Stimulated activated CD8-positive, alpha-beta memory T cell treated with anti-CD3 and anti-CD28 coated beads, Interleukin-15, amount 100 ng/mL, for 4 hours (primary cell): Measurements from ENCODE around the gene IGLL5.
"Not testable (repeated sequence)": the region's sequence is repeated elsewhere in the genome, so short reads cannot be mapped to it uniquely, and the experiment has no call there.

Experiments
- DNase-seq, 2 donors: peaks; one replicate each; pipeline ENCODE4 v3.0.0-alpha.2; 2020; ENCODE audit warnings: low read depth in 2 of 2

Gene IGLL5

DNA sequence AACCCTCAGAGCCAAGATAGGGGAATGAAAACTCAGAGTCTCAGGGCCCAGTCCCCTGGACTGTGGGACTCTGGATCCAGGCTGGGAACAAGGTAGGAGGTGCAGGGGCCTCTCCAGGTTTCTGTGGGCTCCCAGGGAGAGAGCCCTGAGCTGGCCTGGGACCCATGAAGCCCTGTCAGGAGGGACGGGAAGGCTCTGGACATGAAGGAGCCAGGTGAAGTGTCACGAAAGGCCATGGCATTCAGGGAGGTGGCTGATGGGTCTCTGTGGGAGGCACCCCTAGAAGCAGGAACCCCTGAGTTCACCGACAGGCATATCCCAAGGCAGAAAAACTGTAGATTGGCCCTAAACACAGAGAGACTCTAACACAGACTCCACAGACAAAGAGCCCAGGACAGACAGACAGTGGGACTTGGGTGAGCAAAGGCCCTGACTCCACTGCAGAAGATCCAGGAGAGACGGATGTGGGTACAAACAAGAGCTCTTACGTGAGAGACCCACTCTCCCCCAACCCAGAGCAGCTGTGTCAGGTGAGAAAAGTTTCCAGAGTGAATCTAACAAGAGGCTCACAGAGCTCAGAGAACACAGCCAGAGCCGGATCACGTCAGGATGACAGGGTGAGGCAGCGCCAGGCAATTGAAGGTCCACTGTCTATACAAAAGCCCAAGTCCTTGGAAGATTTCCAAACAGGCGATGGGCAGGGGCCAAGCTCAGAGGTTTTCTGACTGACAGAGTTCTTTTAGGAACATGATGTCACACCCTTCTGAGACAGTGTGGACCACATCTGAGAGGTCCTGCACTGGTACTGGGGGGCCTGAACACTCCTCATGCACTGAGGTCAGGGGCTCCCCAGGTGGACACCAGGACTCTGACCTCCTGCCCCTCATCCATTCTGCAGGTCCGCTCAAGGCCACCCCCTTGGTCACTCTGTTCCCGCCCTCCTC is 27.4 kb downstream of the IGLL5 start:
- no peak for DNase-seq

DNA sequence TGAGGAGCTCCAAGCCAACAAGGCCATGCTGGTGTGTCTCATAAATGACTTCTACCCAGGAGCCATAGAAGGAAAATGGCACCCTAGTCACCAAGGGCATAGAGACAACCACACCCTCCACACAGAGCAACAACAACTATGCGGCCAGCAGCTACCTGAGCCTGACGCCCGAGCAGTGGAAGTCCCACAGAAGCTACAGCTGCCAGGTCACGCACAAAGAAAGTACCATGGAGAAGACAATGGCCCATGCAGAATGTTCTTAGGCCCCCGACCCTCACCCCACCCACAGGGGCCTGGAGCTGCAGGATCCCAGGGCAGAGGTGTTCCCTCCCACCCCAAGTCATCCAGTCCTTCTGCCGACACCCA is 28.0 kb downstream of the IGLL5 start:
- no peak for DNase-seq

DNA sequence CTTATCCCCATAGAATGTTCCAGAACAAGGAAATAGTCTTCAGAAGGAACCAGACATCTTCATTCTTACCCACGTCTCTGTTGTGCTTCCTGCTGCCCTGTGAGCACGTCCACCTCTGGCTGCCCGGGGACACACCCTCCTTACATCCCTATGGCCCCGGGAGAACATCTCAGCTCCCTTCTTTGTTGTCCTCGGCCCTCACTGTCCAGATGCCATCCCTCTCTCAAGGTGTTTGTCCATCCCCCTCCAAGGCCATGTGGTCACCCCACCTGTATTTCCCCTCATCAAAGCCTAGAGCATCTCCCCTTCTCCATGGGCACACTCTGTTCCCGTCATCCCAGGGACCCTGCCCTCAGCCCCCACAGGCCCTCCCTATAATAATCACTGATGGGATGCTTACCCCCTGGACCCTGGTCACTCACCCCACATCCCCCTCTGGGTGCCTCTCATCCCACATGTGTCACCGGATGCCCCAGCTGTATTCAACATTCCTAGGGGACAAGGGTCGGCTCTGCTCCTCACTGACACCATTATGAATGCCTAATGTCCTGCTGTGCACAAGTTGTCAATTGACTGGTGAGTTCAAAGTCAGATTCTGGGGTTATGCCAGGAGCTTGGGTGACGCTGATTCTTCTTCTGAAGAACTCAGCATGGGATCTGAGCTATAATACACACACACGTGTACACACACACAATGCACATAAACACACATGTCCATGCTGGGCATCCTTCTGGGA is 28.8 kb downstream of the IGLL5 start:
- no peak for DNase-seq

DNA sequence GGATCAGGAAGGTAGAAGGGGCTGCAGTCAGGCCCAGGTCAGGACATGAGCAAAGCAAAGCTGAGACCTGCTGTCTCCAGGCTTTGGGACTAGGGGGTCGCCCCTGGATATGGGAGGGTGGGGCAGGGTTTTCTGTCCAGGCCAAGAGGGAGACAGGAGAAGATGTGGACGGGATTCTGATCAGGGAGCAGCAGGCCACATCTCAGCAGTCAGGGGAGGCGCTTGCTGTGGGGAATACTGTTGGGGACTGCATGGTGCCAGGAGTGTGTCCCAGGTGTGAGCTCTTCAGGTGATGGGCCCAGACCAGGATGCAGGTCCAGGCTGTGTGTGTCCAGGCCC is 29.3 kb downstream of the IGLL5 start:
- no peak for DNase-seq

DNA sequence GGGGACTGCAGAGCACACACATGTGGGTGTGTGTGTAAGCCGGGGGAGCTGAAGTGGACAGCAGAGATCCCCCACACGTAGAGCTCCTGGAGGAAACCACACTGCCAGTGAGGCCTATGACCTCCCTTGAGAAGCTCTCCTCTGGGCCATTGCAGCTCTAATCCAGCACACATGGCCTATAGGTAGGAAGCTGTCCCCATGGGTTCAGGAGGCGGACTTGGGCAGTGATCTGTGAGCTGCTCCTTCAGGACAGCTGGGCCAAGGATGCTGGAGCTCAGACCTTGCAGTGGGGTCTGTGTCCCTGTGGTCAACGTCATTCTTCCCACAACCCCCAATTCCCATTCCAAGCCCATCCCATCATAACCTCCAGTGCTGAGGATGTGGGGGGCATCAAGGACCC is 29.8 kb downstream of the IGLL5 start:
- no peak for DNase-seq

DNA sequence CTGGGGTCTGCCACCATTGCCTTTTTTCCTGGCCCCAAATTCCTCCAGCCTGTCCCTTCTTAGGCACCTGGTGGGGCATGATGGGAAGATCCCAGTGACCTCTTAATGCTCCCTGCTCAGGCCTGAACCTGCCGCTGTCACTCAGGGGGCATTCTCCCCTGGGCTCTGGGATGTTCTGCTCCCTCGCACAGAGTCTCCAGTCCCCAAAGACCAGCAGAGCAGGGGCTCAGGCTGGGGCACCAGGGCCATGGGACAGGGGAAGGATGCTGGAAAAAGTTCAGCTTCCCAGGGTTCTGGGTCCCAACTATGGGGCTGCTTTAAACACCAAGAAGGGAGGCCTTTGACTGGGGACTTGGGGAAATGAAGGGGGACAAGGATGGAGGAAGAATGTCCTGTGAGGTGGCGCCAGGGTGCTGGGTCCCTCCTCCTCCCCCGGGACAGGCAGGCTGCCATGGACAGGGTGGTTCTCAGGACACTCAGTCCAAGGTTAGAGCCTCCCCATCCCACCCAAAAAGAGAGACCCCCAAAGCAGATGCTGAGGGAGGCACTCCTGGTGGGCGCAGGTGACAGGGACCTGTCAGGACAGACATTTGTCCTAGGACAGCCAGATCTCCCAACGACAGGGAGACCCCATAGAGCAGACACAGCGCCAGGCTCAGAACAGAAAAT is 30.8 kb downstream of the IGLL5 start:
- no peak for DNase-seq

DNA sequence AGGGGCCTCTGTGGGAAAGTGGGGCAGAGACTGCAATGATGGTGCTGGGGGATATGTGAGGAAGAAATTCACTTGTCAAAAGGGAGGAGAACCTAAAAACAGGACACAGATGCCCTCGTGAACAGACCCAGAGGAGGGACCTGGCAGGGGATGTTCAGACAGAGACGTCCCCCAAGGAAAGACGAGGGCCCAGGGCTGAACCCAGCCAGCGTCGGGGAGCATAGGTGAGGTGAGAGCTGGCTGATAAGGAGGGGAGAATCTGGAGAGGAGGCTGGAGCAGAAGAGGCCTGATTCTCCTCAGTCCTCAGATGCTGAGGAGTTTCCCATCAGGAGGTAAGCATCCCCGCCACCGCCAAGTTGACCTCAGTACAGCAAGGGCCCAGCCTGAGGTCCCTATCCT is 31.4 kb downstream of the IGLL5 start:
- no peak for DNase-seq

DNA sequence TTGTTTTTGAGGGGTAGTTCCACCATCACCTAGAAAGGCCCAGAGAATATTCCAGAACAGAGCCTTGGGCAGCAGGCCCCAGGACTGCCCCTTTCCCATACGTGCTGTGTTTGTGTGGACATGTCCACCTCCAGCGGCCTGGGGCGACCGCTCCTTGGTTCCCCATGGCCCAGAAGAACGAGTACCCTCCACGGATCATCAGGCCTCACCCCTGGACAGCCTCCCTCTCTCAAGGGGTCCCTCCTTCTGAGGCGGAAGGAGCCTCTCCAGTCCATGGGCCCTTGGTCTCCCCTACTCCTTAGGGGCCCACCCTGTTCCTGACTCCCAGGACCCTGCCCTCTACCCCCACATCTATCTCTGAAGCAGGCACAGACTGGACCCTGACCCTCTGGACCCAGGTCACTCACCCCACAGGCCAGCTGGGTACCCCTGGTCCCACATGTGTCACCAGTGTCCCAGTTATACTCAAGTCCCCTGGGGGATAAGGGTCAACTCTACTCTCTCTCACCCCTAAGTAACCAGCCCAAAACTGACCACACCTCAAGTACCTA is 32.6 kb downstream of the IGLL5 start:
- no peak for DNase-seq

DNA sequence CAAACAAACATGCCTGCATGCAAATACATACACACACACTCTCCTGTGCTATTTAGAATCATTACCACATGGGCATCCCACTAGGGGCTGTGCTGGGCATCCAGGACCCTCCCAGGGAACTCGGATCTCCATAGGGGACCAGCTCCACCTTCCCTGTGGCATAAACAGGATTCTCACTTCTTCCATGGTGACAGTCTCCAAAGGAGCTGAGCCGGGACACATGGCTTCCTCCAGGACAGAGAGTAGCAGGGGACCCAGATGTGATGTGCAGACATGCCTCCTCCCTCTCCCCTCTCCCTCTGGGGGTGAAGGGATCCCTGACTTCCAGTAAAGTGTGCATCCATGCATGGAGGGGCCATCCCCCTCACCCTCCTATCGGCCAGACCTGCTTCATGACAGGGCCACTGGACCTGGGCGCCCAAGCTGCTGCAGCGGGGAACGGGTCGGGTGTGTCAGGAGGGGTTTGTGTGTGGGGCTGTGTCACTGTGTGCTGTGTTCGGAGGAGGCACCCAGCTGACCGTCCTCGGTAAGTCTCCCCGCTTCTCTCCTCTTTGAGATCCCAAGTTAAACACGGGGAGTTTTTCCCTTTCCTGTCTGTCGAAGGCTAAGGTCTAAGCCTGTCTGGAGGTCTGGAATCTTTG is 33.4 kb downstream of the IGLL5 start:
- DNase-seq: no peak

DNA sequence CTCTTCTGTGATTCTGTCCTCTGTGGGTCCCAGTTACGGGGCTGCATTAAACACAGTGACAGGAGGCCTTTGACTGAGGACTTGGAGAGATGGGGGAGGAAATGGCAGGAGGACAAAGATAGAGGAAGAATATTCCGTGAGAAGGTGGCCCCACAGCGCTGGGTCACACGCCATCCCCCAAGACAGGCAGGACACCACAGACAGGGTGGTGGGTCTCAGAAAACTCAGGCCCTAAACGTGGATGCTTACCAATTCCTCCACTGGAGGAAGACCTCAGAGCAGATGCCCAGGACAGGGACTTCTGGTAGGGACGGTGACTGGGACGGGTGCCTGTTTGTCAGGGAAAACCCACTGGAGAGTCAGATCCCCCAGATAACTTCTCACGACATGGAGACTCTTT is 34.0 kb downstream of the IGLL5 start:
- no peak for DNase-seq

DNA sequence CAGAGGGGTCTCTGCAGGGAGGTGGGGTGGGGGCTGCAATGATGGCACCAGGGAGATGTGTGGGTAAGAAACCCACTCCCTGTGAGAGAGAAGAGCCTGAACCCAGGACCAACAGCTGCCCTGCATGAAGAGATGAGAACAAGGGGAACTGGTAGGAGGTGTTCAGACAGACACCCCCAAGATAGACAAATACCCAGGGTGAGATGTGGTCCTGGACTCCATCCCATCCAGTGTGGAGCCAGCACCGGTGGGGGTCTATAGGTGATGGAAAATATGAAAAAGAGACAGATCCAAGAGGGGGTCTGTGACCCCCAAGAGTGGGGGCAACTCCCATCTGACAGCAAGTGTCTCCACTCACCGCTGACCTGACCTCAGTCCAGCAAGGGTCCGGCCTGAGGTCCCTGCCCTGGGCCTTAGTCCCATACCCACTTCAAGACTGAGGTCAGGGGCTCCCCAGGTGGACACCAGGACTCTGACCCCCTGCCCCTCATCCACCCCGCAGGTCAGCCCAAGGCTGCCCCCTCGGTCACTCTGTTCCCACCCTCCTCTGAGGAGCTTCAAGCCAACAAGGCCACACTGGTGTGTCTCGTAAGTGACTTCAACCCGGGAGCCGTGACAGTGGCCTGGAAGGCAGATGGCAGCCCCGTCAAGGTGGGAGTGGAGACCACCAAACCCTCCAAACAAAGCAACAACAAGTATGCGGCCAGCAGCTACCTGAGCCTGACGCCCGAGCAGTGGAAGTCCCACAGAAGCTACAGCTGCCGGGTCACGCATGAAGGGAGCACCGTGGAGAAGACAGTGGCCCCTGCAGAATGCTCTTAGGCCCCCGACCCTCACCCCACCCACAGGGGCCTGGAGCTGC is 34.7 kb downstream of the IGLL5 start:
- not testable (repeated sequence) for DNase-seq

DNA sequence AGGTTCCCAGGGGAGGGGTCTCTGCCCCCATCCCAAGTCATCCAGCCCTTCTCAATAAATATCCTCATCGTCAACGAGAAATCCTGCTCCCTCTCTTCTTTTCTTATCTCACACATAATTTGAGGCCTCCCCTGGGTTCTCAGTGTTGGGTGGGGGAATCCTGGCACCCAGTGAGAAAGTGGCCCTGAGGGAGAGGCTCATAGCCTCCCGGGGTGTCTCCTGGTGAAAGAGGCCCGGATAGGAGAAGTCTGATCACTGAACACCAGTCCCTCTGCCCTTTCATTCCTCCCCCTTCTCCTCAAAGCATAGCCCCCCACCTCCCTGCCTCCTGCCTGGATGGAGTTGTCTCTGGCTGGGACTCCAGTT is 35.3 kb downstream of the IGLL5 start:
- no peak for DNase-seq

DNA sequence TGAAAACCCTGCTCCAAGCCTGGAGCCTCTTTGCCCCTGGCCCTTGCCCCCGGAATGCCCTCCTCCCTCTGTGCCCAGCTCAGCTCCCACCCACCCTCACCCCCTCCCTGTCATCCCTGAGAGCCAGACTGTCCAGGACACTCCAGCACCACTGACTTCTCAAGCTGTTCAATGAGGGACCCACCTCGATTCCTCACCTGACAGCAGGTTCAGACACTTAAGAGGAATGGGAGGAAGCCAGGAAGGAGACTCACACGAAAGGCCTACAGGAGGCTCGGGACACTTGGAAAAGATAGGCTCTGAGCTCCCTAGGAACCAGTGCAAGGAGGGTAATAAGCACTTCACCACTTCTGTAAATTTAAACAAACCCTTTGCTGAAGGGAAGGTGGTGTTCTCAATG is 35.8 kb downstream of the IGLL5 start:
- no peak for DNase-seq

DNA sequence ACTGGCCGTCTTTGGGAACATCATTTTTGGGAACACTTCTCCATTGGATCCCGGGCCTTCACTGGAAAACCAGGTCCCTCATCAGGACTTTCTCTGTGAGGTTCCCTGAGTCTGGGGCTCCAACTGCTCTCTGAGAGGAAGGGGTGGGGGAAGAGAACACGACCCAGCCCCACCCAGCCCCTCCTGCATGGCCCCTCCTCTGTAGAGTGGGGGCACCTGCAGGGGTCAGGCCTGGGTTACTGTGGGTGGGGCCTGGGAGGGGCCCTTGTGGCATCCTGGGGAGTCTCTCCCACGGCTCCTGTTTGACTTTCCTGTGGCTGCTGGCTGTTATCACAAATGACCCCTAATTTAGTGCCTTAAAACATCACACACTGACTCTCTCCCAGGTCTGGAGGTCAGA is 36.3 kb downstream of the IGLL5 start:
- no peak for DNase-seq

DNA sequence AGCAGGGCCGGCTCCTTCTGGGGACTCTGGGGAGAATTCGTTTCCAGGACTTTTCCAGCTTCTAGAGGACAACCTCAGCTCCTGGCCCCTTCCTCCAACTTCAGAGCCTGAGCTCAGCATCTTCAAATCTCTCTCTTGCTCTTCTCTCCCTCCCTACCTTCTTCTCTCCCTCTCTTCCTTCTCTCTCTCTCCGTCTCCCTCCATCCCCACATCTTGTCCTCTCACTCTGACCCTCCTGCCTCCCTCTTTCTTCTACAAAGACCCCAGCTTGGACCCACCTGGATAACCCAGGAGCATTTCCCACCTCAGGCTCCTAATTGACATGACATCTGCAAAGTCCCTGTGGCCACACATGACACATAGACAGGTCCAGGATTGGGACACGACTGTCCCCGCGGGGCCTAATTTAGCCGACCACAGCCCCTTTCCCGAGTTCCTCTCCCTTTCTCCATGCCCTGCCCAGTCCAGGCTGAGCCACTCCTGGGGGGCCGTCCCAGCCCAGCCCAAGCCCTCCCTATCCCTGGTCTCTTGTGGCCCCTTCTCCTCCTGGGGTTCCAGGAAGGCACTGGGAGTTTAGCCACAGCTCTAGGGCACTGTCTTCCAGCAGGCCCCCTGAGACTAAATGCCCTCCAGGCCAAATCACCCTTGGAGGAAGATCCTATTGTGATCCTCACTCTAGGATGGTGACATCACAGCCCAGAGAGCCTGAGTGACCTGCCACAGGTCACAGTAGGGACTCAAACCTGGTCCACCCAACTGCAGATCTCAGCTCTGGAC is 36.9 kb downstream of the IGLL5 start:
- no peak for DNase-seq

DNA sequence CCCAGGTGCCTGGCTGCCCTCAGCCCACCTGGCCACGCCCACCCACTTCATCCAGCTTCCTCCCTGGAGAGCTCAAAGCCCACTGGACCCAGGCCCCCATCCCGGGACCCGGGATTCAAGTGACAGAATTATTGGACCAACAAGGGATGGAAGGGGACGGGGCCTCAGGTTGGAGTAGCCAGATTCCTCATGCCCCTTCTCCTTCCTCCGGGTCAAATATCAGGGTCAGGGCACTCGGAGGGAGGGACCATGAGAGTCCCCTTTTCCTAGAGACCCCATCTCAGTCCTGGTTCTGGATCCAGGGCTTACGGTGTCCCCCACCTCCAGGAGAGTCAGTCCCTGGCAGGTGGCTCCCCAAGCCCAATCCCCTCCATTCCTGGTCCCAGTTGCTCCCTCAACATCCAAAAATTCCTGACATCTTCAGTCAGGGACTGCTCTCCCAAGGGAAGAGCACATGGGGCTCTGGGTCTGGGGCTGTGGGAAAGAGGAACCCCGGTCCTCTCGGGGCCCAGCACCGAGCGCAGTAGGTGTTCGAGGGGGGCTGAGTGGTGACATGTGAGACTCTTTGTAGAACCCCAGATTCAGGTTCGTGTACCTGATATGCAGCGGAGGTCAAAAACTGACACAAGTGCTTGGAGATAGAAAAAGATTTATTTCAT is 37.7 kb downstream of the IGLL5 start:
- no peak for DNase-seq

DNA sequence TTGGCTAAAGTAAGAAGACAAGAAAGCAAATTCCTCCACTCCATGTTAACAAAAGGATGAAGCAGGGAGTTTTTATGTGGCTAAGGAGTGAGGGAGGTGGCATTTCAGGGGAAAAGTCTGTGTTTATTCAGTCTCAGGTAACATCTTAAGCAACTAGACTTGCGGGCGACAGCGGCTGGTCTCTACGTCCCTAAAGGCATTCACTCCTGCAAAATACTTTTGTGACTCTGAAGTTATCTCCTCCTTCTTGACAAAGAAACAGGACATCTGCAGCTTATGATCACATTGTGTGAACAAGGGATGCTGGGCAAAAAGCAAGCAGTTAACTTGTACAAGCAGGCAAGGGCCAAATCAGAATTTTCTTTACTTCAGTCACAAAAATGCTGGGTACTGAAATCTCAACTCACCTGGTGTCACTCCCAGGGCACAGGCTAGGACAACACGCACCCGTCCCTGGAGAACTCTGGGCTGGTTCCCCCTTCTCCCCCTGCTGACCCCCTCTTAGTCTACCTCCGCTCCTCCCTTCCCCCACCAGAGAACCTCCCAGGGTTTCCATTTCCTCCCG is 38.3 kb downstream of the IGLL5 start:
- DNase-seq: no peak

DNA sequence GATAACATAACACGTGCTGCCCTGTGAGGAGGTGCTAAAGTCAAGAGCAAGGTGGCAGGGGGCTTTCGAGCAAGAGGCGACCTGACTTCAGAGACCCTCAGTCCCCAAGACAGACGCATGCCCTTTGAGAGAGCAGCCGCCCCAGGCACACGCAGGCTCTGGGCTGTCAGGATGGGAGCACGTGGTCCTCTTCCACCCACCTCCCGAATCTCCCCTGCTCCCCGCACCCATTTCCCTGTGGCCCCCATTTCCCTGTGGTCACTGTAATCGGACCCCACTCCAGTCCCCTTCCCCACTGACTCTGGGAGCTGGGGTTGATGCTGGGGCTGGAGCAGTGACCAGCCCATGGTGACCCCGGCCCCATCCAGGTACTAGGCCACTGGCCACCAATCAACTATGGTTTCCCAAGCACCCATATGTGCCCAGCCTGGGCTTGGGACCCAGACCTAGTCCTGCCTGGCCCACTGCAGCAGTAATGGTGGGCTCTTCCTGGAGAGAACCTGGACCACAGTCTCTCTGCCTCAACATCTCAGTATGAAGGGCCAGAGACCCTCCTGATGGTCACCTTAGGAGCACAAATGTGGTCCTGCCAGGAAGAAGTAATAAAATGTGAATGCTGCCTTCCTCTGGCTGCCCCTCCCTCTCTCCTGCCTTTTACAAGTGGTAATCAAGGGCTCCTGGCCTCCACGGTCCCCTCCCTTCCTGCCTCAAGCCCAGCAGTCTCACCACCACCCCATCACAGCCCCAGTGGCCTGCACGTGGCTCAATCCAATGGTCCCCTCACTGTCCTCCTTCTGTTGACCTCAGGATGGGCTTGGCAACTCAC is 39.0 kb downstream of the IGLL5 start:
- no peak for DNase-seq
